G401 (cell line): ENCODE data around the gene DSC3. TPM values are rescaled to one million over a fixed set of nuclear protein-coding genes. Genes with fewer than 3 reads are reported as not detected.

Experiments used
- DNase-seq: peaks from one replicate; pipeline ENCODE4 v3.0.0-alpha.2; 2015; ENCODE audit warnings: low spot score
- in situ Hi-C: cut with HindIII; loops from 2 replicates; pipeline ENCODE4 v1.10.0; 2016; ENCODE audit warnings: low sequenced_read_pairs, mixed read lengths
- total RNA-seq: library from RNA; depleted of rRNA; stranded (reverse); fragments of >200 nt; shearing (Covaris generic); gene quantifications from 2 replicates; pipeline ENCODE4 v1.2.3, GENCODE V29; 2014; rRNA removed

DSC3 gene
- not detected in 2 replicates for total RNA-seq

DNA sequence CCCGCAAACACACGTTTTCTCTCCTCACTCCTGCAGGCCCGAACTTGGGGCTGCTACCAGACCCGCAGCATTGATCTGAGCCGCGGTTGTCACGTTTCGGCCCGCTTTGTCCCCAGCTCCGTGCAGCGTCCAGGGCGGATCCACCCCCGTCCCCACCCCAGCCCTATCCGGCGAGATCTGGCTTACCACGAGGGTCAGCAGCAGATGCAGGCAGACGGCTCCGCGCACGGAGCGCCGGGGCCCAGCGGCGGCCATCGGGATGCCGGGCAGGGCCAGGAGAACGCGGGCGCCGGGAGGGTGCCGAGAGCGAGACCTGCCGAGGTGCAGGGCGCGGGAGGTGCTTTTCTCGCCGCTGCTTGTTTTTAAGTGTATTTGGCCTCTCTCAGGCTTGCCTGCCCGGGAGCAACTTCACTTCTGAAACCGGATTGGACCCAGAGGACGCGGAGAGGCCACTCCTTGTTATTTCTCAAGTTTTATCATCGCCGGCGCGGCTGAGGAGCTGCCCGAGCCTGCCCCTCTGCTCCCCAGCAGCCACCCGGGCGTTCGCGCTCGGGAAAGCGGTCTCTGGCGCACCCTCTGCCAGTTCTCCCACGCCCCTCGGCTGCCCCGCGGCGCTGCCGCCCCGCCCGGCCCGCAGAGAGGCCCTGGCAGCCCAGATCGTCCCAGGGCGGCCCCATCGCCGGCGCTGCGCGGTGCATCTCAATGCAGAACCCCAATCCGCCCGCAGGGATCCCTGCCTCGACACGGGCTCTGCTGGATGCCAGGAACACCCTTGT, at the start of gene DSC3:
Gene DSC3 (minus strand): TSS at position 337 of the 776 bp plus-strand sequence. CDS start 82 bp downstream, at position 255.
- in situ Hi-C loops, result no loop called here
- DNase-seq, result no peak

DNA sequence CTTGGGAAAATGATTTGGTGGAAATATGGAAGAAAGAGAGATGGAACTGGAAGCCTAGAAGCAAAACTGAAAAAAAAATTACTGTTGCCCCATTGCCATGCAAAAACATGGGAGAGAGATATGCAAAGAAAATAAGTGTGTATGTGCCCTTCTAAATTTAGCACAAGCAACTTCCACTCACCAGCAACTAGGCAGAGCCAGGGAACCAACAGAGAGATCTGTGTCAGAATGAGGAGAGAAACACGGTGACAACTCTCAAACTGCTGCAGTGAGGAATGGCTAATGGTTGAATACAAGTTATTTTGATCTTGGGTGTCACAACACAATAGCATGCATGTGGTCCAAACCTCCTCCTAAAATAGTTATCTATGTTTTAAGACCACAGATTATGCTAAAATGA, 48.8 kb upstream of the DSC3 start:
- in situ Hi-C loops, result no loop called here
- no peak for DNase-seq

DNA sequence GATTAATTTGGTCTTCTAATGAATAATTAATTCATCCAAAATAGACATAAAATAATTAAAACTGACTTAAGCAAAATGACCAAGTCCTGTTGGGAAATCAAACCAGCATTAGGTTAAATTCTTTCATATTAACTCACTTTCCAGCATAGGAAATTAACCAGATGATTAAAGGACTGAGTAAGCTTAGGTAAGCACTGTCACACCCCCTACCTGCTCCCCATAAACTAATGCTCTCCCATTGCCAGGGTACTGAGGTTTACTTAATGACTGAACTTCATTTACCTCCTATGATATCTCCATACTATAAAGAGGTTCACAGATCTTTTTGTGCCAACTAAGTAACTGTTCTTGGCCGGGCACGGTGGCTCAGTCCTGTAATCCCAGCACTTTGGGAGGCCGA, 46.0 kb upstream of the DSC3 start:
- no peak for DNase-seq
- in situ Hi-C loops, result no loop called here

- in situ Hi-C loops, result no loop called here
- DNase-seq, result no peak
Observed at GRCh38 chr18:31079973-31080372, 37.4 kb upstream of the DSC3 start.

- in situ Hi-C loops, result no loop called here
- no peak for DNase-seq
Observed at GRCh38 chr18:31077878-31078277, 35.3 kb upstream of the DSC3 start.

- in situ Hi-C loops, result no loop called here
Observed at GRCh38 chr18:31072175-31072574, 29.6 kb upstream of the DSC3 start.

DNA sequence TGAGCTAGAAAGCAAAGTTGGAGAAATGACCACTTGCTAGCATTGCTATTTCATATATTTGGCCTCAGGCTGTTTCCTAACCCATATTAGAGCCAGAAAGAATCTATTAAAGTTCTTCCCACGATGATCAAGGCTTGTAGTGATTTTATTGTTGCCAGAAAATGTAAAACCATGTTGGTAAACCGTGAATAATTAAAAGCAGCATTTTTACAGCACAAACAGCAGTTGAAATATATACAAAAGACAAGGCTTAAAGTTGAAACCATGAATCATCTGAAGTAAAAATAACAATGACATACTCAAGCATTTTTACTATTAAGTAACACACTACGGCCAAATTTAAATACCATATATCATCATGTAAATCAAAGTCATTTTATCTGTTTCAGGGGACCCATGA, 27.7 kb upstream of the DSC3 start:
- no peak for DNase-seq
- in situ Hi-C loops, result no loop called here

More at GRCh38 chr18:31072175-31072574, 29.6 kb upstream of the DSC3 start:
- no peak for DNase-seq

DNA sequence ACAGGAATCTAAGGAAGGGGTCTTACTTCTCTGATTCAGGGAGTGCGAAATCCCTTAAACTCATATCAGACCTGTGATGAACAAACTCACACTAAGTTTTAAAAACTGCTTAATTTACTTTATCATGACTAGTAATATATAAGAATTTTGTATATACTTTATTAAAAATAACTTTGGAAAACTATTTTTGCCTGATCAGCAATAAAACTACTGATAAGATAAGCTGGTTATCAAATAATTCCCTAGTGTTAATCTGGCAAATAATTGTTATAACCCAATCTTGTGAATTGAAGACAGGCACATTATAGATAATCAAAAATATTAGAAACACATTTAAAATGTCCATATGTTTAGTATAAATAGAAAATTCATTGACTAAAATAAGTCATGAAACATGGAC, 23.7 kb upstream of the DSC3 start:
- in situ Hi-C loops, result no loop called here
- DNase-seq, result no peak

GRCh38 chr18:31065036-31065773, 22.7 kb upstream of the DSC3 start:
- DNase-seq, result no peak
- in situ Hi-C loops, result no loop called here

DNA sequence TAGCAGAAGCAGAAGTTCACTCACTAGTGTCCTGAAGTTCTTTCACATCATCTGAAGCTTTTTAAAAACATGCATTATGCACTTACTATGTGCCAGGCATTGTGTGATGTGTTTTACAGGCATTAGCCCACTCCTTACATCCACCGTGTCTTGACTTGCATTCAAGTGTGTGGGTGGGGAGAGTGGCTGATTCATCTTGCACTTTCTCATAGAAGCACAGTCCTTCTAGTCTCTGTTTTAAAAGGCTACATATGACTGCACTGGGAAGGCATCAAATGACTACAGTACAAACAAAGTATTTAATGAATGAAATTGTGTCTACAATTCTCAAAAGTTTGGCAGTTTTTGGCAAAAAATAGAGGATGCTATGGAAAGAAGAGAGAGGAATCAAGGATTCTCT, 21.6 kb upstream of the DSC3 start:
- in situ Hi-C loops, result no loop called here
- DNase-seq, result no peak

GRCh38 chr18:31061945-31062344, 19.4 kb upstream of the DSC3 start:
- in situ Hi-C loops, result no loop called here
- no peak for DNase-seq

- DNase-seq, result no peak
- in situ Hi-C loops, result no loop called here
Observed at GRCh38 chr18:31058897-31059296, 16.4 kb upstream of the DSC3 start.

GRCh38 chr18:31057917-31058316, 15.4 kb upstream of the DSC3 start:
- DNase-seq, result no peak
- in situ Hi-C loops, result no loop called here

DNA sequence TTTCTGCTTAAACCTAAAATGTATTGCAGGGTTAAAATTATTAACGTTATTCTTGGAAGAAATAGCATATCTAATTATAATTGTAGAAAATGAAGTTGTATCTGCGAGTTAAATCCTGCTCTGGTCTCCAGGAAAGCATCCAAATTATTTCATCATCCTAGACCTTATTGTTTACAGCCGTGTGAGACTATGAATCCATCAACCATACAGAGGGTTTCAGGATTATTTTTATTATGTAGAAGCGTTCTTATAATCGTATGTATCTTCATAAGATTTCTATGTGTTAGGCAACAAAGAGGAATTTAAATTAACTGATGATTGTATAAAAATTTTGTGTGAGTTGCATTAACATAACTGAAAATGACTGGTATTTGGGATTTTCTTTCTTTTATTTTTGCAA, 14.5 kb upstream of the DSC3 start:
- no peak for DNase-seq
- in situ Hi-C loops, result no loop called here

DNA sequence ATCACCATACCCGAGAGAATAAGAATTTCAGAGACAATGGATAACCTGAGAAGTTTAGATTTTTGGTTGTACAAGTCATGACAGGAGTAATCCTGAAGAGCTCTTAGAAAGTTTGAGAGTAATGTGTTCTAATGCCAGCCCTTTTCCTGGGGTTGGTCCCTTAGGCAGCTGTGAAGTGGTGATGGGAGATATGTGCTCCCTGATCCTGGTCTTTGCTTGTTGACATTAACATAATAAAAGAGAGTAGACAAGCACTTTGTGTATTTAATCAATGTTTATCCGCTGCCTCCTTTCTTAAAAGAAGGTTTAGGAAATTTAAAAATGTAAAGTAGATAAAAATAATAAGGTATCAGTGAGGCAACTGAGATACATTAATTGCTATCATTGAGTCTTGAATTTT, 13.8 kb upstream of the DSC3 start:
- no peak for DNase-seq
- in situ Hi-C loops, result no loop called here

GRCh38 chr18:31050635-31051034, 8.1 kb upstream of the DSC3 start:
- DNase-seq, result no peak
- in situ Hi-C loops, result no loop called here

- in situ Hi-C loops, result no loop called here
Observed at GRCh38 chr18:31049189-31049588, 6.6 kb upstream of the DSC3 start.

GRCh38 chr18:31048216-31048615, 5.7 kb upstream of the DSC3 start:
- in situ Hi-C loops, result no loop called here
- no peak for DNase-seq

More at GRCh38 chr18:31049189-31049588, 6.6 kb upstream of the DSC3 start:
- DNase-seq, result no peak

GRCh38 chr18:31046916-31047315, 4.4 kb upstream of the DSC3 start:
- no peak for DNase-seq
- in situ Hi-C loops, result no loop called here

- no peak for DNase-seq
- in situ Hi-C loops, result no loop called here
Observed at GRCh38 chr18:31045599-31045998, 3.1 kb upstream of the DSC3 start.

- DNase-seq, result no peak
- in situ Hi-C loops, result no loop called here
Observed at GRCh38 chr18:31044926-31045325, 2.4 kb upstream of the DSC3 start.
